Measurements from ENCODE around the gene RTP3. TPM values are rescaled to one million over a fixed set of nuclear protein-coding genes. Genes with fewer than 3 reads are reported as not detected.
"Not testable (repeated sequence)": the region's sequence is repeated elsewhere in the genome, so short reads cannot be mapped to it uniquely, and the experiment has no call there.

The RTP3 gene
- total RNA-seq, 1 donor from 2014 or later, result not detected

DNA sequence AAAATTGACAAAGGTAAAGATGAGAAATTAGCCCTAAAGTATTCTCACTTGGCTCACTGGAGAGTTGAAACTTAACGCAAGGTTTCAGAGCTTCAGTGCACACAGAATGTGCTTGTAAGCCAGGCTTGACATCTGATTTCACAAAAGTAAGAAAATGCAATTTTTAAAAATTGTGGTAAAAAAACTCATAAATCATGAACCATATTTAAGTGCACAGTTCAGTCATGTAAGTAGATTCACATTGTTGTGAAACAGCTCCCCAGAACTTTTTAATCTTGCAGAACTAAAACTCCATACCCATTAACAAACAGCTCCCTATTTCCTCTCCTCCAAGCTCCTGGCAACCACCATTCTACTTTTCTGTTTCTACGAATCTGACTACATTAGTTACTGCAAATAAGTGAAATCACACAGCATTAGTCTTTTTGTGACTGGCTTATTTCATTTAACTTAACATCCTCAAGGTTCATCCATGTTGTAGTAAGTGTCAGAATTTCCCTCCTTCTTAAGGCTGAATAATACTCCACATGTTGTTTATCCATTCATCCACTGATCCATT lies 14.5 kb downstream of the RTP3 start:
- FAIRE-seq (no peak), DNase-seq (ENCODE audit: low spot score in 2 of 2) (no peak)

DNA sequence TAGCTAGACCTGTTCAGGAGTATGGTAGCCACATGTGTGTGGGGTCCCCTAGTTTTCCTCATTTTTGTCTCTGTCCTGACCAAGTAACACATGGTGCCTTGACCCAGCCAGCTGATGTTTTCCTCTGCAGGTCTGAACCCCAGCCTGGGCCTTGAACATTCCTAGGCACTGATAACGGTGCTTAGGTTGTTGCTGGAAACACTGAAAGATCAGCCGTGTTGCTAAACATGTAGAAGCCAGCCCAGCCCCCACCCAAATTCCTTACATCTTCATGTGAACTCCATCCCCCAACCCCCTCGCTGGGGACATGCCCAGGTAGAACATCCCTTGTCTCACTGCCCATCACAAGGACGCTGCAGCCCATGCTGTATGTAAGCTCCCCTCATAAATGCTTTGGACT lies 18.7 kb downstream of the RTP3 start:
- FAIRE-seq (no peak), DNase-seq (ENCODE audit: low spot score in 2 of 2) (no peak)

DNA sequence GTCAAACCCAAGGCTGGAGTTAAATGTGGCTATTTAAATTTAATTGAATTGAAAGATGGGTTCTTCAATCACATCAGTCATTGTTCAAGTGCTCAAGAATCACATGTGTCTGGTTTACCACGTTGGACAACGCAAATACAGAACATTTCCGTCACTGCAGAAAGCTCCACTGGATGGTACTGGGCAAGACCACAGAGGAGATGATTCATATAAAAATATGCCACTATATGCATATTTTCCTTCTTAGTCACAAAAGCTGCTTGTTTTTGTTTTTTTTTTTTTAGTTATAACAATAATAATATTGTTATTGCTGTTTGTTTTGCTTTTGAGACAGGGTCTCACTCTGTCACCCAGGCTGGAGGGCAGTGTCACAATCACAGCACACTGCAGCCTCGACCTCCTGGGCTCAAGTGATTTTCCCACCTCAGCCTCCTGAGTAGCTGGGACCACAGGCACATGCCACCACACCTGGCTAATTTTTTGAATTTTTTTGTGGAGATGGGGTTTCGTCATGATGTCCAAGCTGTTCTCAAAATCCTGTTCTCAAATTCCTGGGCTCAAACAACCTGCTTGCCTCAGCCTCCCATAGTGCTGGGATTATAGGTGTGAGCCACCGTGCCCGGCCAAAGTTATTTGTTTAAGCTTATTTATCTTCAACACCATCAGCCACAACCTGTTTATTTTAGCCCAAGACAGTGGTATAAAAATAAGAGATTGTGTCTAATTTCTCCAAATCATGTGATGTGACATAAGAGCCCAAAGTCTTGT lies 19.4 kb downstream of the RTP3 start:
- FAIRE-seq (no peak), DNase-seq (ENCODE audit: low spot score in 2 of 2) (no peak)

DNA sequence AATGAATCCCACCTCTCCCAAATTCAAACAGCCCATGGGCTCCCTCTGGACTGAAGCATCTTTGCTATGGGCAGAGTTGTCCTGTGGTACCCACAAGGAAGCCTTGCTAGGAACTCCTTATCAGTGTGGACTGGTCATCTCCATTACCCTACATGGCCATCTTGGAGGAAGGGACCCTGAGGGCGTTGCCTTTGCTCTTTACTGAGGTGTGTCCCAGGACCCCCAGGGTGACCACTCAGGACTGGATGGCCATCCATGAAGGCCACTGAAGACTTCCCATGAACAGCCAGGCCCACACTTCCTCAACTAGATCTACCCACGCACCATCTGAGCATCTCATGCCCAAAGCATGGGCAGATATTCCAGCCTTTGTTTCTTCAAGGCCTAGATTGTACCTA lies 20.0 kb downstream of the RTP3 start:
- DNase-seq (ENCODE audit: low spot score in 2 of 2), result no peak
- FAIRE-seq, result no peak

DNA sequence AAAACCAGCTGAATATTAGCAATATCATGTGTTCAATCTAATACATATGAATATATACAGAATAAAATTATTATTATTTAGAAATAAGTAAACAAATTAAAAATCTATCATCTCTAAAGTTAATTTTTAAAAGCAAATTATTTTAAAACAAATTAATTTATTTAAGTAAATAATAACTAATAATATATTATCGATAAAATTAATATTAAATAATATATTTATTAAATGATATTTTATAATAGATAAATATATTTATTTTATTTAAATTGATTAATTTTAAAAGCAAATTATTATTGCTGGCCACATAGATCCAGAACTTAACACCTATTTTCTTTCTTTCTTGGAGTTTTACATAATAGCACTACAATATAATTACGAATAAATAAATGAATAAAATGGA lies 22.2 kb downstream of the RTP3 start:
- peak; percentile 99 for FAIRE-seq
- DNase-seq (ENCODE audit: low spot score in 2 of 2), result no peak

DNA sequence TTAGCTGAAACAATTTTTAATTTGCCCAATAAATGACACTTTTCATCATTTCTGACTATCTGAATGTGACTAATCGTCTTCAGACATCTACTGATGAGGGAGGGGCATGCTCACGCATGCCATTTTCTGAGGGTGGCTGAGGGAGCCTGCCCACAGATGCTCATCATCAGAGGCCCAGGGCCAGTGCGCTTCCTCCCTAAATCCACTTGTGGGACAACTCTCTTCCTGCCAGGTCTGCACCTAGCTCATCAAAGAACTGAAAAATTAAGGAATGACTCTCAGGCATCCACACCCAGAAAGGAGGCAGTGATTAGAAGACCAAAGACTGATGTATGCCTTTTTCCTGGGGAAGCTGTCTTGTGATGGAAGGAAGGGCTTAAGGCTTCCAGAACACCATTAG lies 22.8 kb downstream of the RTP3 start:
- DNase-seq (ENCODE audit: low spot score in 2 of 2) (no peak), FAIRE-seq (no peak)

DNA sequence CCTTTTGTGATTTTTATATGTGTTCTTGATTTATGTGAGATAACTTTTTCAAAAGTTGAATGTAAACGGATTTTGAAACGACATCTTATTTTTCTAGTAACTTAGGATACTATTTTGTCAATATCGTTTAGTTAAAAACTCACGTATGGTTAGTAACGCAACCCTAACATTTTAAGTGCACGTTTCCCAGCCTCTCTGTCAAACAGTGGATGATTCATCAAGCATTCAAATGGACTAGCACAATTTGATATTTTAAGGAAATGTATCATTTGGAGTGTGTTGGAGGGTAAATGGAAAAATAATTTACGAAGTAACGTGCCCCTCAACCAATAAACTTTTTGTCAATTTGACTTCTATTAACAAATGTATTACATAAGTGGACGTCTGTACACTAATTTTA lies 23.3 kb downstream of the RTP3 start:
- DNase-seq (ENCODE audit: low spot score in 2 of 2) (no peak), FAIRE-seq (no peak)

DNA sequence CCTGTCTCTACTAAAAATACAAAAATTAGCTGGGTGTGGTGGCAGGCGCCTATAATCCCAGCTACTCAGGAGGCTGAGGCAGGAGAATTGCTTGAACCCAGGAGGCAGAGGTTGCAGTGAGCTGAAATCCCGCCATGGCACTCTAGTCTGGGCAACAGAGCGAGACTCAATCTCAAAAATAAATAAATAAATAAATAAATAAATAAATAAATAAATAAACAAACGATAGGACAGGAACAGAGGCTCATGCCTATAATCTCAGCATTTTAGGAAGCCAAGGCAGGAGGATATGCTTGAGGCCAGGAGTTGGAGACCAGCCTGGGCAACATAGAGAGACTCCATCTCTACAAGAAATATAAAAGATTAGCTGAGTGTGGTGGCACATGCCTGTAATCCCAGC lies 24.4 kb downstream of the RTP3 start:
- not testable (repeated sequence) for FAIRE-seq

DNA sequence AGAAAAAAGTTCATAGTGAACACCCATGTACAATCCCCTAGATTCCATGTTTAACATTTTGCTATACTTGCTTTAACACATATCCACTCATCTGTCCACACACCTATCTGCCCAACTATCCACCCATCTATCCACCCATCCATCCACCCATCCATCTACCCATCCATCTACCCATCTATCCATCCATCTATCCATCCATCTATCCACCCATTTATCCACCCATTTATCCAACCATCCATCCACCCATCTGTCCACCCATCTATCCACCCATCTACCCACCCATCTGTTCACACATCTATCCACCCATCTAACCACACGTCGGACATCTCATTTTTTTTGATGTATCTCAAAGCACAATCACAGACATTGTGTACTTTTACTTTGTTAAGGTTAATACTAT lies 25.8 kb downstream of the RTP3 start:
- no peak for FAIRE-seq

More for the DNA sequence above, 24.4 kb downstream of the RTP3 start:
- DNase-seq (ENCODE audit: low spot score in 2 of 2), result not testable (repeated sequence)

DNA sequence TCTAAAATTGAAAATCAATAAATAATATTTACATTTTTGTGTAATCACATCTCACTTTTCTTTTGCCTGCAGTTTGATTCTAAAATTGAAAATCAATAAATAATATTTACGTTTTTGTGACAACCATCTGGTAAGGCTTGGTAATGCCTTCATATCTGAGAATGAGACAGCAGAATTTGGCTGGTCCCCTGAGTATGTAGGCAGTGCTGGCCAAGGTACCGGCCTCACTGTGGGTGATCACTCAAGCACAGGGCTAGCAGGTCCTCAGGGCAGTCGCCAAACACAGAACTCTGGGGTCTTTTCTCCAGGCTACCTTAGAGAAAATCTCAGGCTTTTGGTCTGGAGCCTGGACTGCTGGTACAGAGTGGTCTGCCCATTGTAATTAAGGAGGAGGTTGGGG lies 26.2 kb downstream of the RTP3 start:
- DNase-seq (ENCODE audit: low spot score in 2 of 2) (no peak), FAIRE-seq (no peak)

More for the DNA sequence above, 25.8 kb downstream of the RTP3 start:
- DNase-seq (ENCODE audit: low spot score in 2 of 2), result no peak

DNA sequence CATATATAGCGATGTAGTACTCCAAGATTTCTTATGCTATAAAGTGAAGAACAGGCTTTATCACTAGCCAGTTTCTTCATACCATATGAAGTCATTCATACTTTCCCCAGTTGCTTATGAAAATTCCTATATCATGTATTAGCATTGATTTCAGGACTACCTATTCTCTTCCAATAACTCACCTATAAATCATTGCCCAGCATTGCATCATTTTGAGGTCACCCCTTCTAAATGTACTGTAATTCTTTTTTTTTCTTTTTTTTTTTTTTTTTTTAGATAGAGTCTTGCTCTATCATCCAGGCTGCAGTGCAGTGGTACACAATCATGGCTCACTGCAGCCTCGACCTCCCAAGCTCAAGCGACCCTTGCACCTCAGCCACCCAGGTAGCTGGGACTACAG lies 27.1 kb downstream of the RTP3 start:
- no peak for FAIRE-seq
- no peak for DNase-seq (ENCODE audit: low spot score in 2 of 2)

DNA sequence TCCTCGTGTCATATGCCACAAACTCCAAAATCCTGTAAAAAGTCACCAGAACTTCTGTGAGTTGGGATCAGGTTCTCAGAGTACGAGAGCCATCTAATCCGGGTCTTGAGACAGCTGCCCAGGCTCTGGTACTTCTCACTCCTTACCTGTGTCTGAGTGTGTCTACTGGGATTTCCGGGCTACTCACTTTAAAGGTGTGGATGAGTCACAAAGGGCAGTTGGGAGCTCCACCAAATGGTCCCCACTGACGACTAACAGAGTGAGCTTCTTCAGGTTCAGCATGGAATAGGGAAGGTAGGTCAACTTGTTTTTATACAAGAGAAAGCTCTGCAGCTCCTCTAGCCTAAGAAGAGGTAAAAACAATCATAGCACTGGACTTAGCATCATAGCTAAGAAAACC lies 29.5 kb downstream of the RTP3 start:
- no peak for DNase-seq (ENCODE audit: low spot score in 2 of 2)
- FAIRE-seq, result no peak

DNA sequence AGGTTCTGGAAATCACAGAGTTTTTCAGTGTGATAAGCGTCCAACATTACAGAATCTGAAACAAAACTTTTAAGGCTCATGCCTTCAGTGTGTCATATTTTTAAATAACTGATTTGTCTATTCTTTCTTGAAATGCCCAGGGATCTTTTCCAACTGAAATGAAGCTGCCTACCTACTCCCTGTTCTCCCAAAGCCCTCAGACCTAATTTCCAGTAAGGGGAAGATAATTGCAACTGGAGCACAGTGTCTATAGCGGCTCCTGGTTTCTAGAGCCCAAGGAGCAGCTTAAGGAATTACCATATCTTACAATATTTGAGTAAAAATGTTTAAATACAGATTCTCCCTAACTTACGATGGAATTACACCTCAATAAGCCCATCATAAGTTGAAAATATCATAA lies 35.3 kb downstream of the RTP3 start:
- DNase-seq (ENCODE audit: low spot score in 2 of 2) (no peak), FAIRE-seq (no peak)

DNA sequence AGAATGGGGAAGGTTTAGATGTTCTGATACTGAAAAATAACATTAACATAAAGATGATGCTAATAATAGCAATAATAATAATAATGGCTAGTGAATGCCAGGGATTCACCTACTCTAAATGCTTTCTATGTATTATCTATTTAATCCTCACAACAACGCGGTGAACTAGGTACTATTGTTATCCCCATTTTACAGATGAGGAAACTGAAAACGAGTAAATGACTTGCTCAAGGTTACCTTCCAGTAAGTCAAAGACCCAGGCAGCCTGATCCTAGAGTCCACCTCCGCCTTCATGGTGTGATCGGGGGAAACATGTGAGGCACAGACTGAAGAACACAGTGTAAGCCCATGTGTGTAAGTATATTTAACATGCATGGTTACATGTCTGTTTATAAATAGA lies 38.0 kb downstream of the RTP3 start:
- DNase-seq (ENCODE audit: low spot score in 2 of 2), result no peak
- FAIRE-seq, result no peak

DNA sequence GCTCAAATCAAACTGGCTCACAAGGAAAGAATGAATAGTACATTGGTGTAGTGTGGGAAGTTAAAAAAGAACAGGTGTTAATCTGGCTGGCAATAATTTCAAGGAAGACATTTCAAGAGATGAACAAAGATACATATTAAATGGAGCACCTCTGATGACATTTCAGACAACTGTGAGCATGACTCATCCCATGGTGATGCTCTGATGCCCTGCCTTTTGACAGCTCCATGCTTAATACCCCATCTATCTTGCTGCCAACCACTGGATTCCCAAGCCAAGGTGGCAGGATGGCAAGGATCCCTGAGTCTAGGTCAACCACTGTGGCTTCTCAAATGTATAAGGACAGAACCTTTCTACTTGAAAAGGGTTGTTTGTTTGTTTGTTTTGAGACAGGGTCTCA lies 39.0 kb downstream of the RTP3 start:
- FAIRE-seq, result no peak

DNA sequence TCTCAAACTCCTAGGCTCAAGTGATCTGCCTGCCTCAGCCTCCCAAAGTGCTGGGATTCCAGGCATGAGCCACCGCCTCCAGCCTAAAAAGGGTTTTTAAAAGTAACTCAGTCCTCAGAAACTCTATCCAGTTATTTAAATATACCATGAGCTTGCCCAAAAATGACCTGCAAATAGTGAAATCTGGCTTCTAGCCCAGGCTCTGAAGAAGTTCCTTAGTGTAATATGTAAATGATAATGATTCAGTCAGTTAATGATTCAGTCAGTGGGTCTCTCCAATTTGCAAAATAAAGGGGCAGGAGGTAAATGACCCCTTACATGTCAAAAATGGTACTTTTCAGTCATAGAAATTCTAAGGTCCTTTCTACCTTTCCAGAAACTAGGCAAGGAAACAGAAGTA lies 39.5 kb downstream of the RTP3 start:
- no peak for DNase-seq (ENCODE audit: low spot score in 2 of 2)
- FAIRE-seq, result no peak

More for the DNA sequence above, 39.0 kb downstream of the RTP3 start:
- no peak for DNase-seq (ENCODE audit: low spot score in 2 of 2)

DNA sequence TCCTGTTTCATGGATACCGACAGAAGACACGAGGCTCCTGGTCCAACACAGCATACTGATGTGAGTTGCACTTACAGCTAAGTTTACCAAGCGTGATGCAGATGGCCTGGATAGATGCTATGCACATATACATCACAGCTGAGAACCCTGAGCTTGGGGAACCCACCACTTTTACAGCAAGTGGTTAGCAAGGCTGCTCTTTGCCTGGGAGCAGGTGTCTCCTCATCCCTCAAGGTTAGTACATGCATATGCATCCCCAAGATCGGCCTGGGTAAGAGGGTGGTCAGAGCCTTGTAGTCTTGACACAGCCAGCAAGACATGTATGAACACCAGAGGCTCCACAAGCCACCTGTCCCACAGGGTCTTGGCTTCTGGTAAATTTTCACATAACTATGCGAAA lies 40.0 kb downstream of the RTP3 start:
- DNase-seq (ENCODE audit: low spot score in 2 of 2) (no peak), FAIRE-seq (no peak)

DNA sequence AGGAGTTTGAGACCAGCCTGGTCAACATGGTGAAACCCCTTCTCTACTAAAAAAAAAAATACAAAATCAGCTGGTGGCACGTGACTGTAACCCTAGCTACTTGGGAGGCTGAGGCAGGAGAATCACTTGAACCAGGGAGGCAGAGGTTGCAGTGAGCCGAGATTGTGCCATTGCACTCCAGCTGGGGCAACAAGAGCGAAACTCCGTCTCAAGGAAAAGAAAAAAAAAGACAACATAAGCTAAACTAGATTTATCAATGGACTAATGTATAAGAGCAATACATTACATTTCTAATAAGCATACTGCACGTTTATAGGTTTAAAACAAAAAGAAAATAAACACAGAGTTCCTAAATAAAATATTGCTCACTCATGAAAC lies 40.6 kb downstream of the RTP3 start:
- FAIRE-seq, result not testable (repeated sequence)

DNA sequence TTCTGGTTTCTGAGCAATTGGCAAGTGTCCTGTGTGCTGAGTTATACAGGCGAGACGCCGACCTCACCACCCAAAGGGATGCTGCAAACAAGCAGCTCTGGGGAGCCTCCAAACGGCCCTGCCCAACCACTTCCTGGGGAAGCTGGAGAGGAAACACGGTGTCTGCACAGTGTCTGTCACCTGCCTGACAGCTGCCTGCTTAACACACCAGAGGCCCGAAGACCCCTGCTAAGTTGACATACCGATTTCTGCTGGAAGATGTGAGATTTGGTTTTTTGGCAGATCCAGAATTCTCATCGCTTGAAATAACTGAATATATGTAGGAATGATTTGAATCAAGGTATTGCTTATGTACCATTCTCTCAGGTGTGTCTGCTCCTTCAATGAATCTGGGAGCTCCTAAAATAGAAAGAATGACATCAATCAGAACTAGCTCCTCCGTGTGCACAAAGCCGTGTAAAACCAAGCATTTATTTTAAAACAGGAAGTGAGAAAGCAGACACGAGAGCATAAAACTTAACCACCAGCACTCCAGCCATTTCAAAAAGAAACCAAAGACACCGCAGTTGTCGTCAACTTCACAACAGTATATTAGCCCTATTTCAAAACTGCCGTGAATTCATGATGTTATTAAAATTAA lies 41.1 kb downstream of the RTP3 start:
- DNase-seq (ENCODE audit: low spot score in 2 of 2), result no peak
- no peak for FAIRE-seq

More for the DNA sequence above, 40.6 kb downstream of the RTP3 start:
- DNase-seq (ENCODE audit: low spot score in 2 of 2), result not testable (repeated sequence)

DNA sequence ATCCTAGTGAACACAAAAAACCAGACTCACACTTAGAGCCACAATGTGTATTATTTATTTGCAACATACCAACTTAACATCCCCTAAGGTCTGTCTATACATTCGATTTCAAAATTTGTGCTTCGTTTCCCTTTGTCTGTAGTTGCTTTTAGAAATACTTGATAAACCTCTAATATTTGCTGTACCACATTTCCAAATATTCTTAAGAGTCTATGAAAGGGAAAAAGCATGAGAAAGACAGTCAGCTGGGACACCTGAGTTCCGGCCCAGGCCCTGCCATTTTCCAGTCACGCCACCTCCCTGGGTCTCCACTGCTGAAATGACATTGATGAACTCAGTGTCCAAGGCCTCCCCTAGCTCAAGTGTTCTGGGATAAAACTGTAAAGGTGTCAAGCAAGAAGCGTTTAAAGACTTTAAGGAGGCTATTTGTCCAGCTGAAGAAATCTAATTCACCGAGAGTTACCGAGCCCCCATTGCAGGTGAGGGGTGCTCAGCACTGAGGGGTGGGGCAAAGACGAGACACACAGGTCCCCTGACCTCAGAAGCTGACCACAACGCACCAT lies 41.7 kb downstream of the RTP3 start:
- DNase-seq (ENCODE audit: low spot score in 2 of 2) (no peak), FAIRE-seq (no peak)

DNA sequence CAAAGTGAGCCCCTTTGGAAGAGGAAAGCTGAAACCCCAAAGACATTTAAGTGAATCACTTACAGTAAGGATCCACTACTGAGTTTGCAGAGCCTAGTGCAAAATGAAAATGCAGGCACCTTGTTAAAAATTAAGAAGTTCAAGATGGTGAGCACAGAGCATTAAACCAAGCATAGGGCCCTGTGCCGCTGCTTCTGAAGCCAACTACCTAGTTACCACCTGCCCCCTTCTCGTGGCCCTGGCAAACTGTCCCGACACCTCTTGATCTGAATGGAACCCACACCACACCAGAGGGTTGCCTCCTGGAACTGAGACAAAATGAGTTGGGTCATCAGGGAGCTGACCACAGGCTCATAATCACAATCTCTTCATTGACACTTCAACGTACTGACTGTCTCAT lies 42.8 kb downstream of the RTP3 start:
- FAIRE-seq, result no peak
- DNase-seq (ENCODE audit: low spot score in 2 of 2), result no peak

DNA sequence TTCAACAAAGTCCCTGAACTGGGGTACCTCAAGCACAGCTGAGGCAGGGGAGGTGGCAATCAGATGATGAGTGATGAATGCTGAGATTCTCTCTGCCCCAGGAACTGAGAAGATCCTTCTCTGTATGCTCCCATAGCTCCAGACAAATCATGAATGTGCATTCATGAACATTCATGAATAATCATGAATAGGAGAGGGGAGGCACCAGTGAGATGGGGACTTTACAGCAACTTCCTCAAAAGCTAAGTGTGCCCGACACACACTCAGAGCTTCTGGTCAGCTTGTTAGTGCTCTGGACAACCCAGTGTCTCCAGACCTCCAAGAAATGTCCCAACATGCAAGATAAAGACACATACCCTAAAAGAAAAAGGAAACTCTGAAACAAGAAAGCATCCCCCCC lies 44.1 kb downstream of the RTP3 start:
- no peak for DNase-seq (ENCODE audit: low spot score in 2 of 2)
- no peak for FAIRE-seq

All from frontal cortex (tissue), 4 donors.